PC-3 (cell line): ENCODE measurements around the gene TMPRSS2. TPM values are rescaled to one million over a fixed set of nuclear protein-coding genes. Genes with fewer than 3 reads are reported as not detected.
"Not testable (repeated sequence)": the region's sequence is repeated elsewhere in the genome, so short reads cannot be mapped to it uniquely, and the experiment has no call there.

ENCODE experiments used
- ATAC-seq: fragments of 200-7000 bp; cut with Tn5 transposase; 2 replicates; pipeline ENCODE4 v1.9.1; 2020; ENCODE audit warnings: mild to moderate bottlenecking, moderate library complexity
- BruUV-seq: library from RNA; stranded (reverse); fragments of 400-500 nt; replicated peaks from 2 replicates; lab custom pipeline; 2021; lab: Mats Ljungman, UMichigan
- CTCF ChIA-PET: fragments of 300-600 bp; sonication (Branson Sonifier 250); formaldehyde crosslinking; loops from one replicate; lab custom pipeline; 2022; ENCODE audit warnings: antibody characterized with exemption; lab: Charles Lee
- POLR2A ChIA-PET: fragments of 300-600 bp; sonication (Branson Sonifier 250); formaldehyde crosslinking; loops from one replicate; lab custom pipeline; 2022; ENCODE audit warnings: antibody characterized with exemption; ENCODE audit not compliant: unreplicated experiment; lab: Charles Lee
- DNase-seq: peaks from one replicate; pipeline ENCODE4 v3.0.0-alpha.2; 2015
- H2AFZ ChIP-seq: fragments of 300-600 bp; sonication (generic); 2 replicates; pipeline ENCODE4 v1.6.0; 2016; ENCODE audit warnings: antibody characterized with exemption, low read length
- H3F3A ChIP-seq: fragments of 300-600 bp; sonication (generic); one replicate; pipeline ENCODE4 v1.6.0; 2017; ENCODE audit warnings: antibody characterized with exemption, low read length, control low read depth, mild to moderate bottlenecking; ENCODE audit not compliant: unreplicated experiment
- H3K27ac ChIP-seq: fragments of 300-600 bp; sonication (generic); 2 replicates; pipeline ENCODE4 v1.5.1; 2016; ENCODE audit warnings: mild to moderate bottlenecking, low read length
- H3K27me3 ChIP-seq: fragments of 300-600 bp; sonication (generic); 2 replicates; pipeline ENCODE4 v1.6.1; 2016; ENCODE audit warnings: low read length, mixed read lengths
- H3K36me3 ChIP-seq: fragments of 300-600 bp; sonication (generic); 2 replicates; pipeline ENCODE4 v1.6.1; 2016; ENCODE audit warnings: low read depth, mixed run types, low read length, mixed read lengths
- H3K4me1 ChIP-seq: fragments of 300-600 bp; sonication (generic); 2 replicates; pipeline ENCODE4 v1.5.1; 2016; ENCODE audit warnings: low read length; ENCODE audit not compliant: insufficient read depth
- H3K4me2 ChIP-seq: fragments of 300-600 bp; sonication (generic); 2 replicates; pipeline ENCODE4 v1.6.0; 2016; ENCODE audit warnings: low read length
- H3K4me3 ChIP-seq: fragments of 300-600 bp; sonication (generic); 2 replicates; pipeline ENCODE4 v1.5.1; 2016; ENCODE audit warnings: mild to moderate bottlenecking, low read length, mixed read lengths
- H3K79me2 ChIP-seq: fragments of 300-600 bp; sonication (generic); 2 replicates; pipeline ENCODE4 v1.6.1; 2017; ENCODE audit warnings: low read length, mixed read lengths
- H3K9ac ChIP-seq: fragments of 300-600 bp; sonication (generic); 2 replicates; pipeline ENCODE4 v1.6.0; 2016; ENCODE audit warnings: mild to moderate bottlenecking, low read length
- H3K9me2 ChIP-seq: fragments of 300-600 bp; sonication (generic); replicated peaks from 2 replicates; pipeline ENCODE4 v1.6.1; 2016; ENCODE audit warnings: mixed run types, low read length, mixed read lengths
- H3K9me3 ChIP-seq: fragments of 300-600 bp; sonication (generic); 2 replicates; pipeline ENCODE4 v1.6.1; 2016; ENCODE audit warnings: low read length, mixed read lengths
- H4K20me1 ChIP-seq: fragments of 300-600 bp; sonication (generic); 2 replicates; pipeline ENCODE4 v1.6.1; 2016; ENCODE audit warnings: low read length, mixed read lengths
- CTCF ChIP-seq: fragments of 300-600 bp; sonication (generic); conservative IDR thresholded peaks from 2 replicates; pipeline ENCODE4 v1.5.1; 2017; ENCODE audit warnings: antibody characterized with exemption, low read depth, mild to moderate bottlenecking, low read length
- EZH2 ChIP-seq: fragments of 300-600 bp; sonication (generic); IDR thresholded peaks from one replicate; pipeline ENCODE4 v1.6.1; 2017; ENCODE audit warnings: antibody characterized with exemption, mild to moderate bottlenecking, low read length; ENCODE audit not compliant: unreplicated experiment
- EZH2phosphoT487 ChIP-seq: fragments of 300-600 bp; sonication (generic); IDR thresholded peaks from 2 replicates; pipeline ENCODE4 v1.6.1; 2018; ENCODE audit warnings: mild to moderate bottlenecking, antibody characterized with exemption, low read length, borderline replicate concordance
- intact Hi-C: fragments of 100-400 bp; cut with micrococcal nuclease; formaldehyde crosslinking; loops from 2 replicates; pipeline ENCODE4 v1.9.0; 2023
- total RNA-seq: library from RNA; depleted of rRNA; stranded (reverse); fragments of >200 nt; gene quantifications from 2 replicates; pipeline ENCODE4 v1.2.3, GENCODE V29; 2014

Gene TMPRSS2
- total RNA-seq, 1 experiment from 2014 or later, result 15.8 TPM

GRCh38 chr21:41425954-41426675 lies 81.8 kb downstream of the TMPRSS2 start, which contains the start of gene MX1:
Gene MX1, plus strand, starts transcription at chr21:41426239. Its CDS starts 5,832 bp downstream, at chr21:41432071.
- Histone ChIP-seq H3K4me1 (peaks cover 4% of the 10 kb centered on the region), H3F3A (no peaks in the 10 kb centered on the region), H3K4me2 (peak within 1 kb of the TSS; percentile 96), H3K36me3 (no peaks in the 10 kb centered on the region), H3K4me3 (peak within 1 kb of the TSS; percentile 82), H3K79me2 (no peaks in the 10 kb centered on the region), H3K27me3 (no peaks in the 10 kb centered on the region), H3K9ac (peak within 1 kb of the TSS; percentile 73), H3K27ac (0 out of 2 replicates have a peak within 1 kb of the TSS, but pooled peaks have one; percentile 5), H2AFZ (peak within 1 kb of the TSS; percentile 96), H3K9me3 (no peaks in the 10 kb centered on the region), H3K9me2 (no peaks in the 10 kb centered on the region), H4K20me1 (no peaks in the 10 kb centered on the region)
- DNase-seq, result peak; percentile 55
- BruUV-seq, result no TSS peak
- peak; percentile 92 for ATAC-seq
- ChIA-PET CTCF (no interaction called here), POLR2A (interaction anchor here (1.0 kb wide), 1 partner anchor 143 kb away, joined by 3 read pairs; no protein-coding TSS in a partner anchor)
- intact Hi-C loops, result loop anchor here (10.0 kb wide), 1 partner anchor 141 kb away; no protein-coding TSS in a partner anchor
- no peak for TF ChIP-seq CTCF
- TF ChIP-seq EZH2, result no peak
- TF ChIP-seq EZH2phosphoT487, result no peak

- peak overlapping the region; percentile 82 for H3K4me3 ChIP-seq
- intact Hi-C loops, result loop anchor here (10.0 kb wide), 1 partner anchor 141 kb away; no protein-coding TSS in a partner anchor
- no peaks in the 10 kb centered on the region for H3K9me2 ChIP-seq
- no peak for TF ChIP-seq CTCF
- no peak for TF ChIP-seq EZH2phosphoT487
- no peak for TF ChIP-seq EZH2
- H3K4me2 ChIP-seq, result peak overlapping the region; percentile 96
- H4K20me1 ChIP-seq, result no peaks in the 10 kb centered on the region
- POLR2A ChIA-PET, result interaction anchor here (1.0 kb wide), 1 partner anchor 143 kb away, joined by 3 read pairs; no protein-coding TSS in a partner anchor
- DNase-seq (no peak), ATAC-seq (no peak)
- H3K36me3 ChIP-seq, result no peaks in the 10 kb centered on the region
- BruUV-seq, result TSS peak; percentile 95
- H3K9me3 ChIP-seq, result no peaks in the 10 kb centered on the region
- CTCF ChIA-PET, result no interaction called here
- no peaks in the 10 kb centered on the region for H3K79me2 ChIP-seq
- no peaks in the 10 kb centered on the region for H3F3A ChIP-seq
- H3K27ac ChIP-seq, result no peak overlapping the region
- peaks cover 4% of the 10 kb centered on the region for H3K4me1 ChIP-seq
- peak overlapping the region; percentile 73 for H3K9ac ChIP-seq
- no peaks in the 10 kb centered on the region for H3K27me3 ChIP-seq
- H2AFZ ChIP-seq, result peak overlapping the region; percentile 96
Measured at GRCh38 chr21:41425588-41425953, 82.4 kb downstream of the TMPRSS2 start.

- CTCF ChIA-PET, H3K27me3 ChIP-seq, H3K36me3 ChIP-seq, H3K4me3 ChIP-seq, H3K79me2 ChIP-seq, H3K9me3 ChIP-seq, ATAC-seq, H3F3A ChIP-seq, H4K20me1 ChIP-seq, H3K4me1 ChIP-seq, H3K9ac ChIP-seq, H3K4me2 ChIP-seq, H3K27ac ChIP-seq, POLR2A ChIA-PET, BruUV-seq, DNase-seq, H3K9me2 ChIP-seq, H2AFZ ChIP-seq: not testable (repeated sequence)
- intact Hi-C loops, result loop anchor here (5.0 to 10.0 kb wide), 2 partner anchors 138 to 256 kb away; partner anchors contain the start of gene BACE2
Measured at GRCh38 chr21:41423305-41423636, 84.7 kb downstream of the TMPRSS2 start.
